GM12891 (cell line): ENCODE results near the gene RPTN.

Experiments used
- POLR2A ChIP-seq: IDR thresholded peaks from 2 replicates; pipeline ENCODE4 v1.6.1; 2011; ENCODE audit warnings: low read depth, low read length, control low read depth
- POLR2AphosphoS5 ChIP-seq: IDR thresholded peaks from 2 replicates; pipeline ENCODE4 v1.6.1; 2011; ENCODE audit warnings: low read depth, low read length, control low read depth

- TF ChIP-seq POLR2AphosphoS5: no peak
- TF ChIP-seq POLR2A: no peak
Measured at GRCh38 chr1:152191711-152192110, 32.7 kb upstream of the RPTN start.
